ENCODE measurements around the gene MRPL54. TPM values are rescaled to one million over a fixed set of nuclear protein-coding genes. Genes with fewer than 3 reads are reported as not detected.

MRPL54 gene
- total and polyA plus RNA-seq, 2 experiments from 2014 or later = 29.7 to 89.9 TPM

DNA sequence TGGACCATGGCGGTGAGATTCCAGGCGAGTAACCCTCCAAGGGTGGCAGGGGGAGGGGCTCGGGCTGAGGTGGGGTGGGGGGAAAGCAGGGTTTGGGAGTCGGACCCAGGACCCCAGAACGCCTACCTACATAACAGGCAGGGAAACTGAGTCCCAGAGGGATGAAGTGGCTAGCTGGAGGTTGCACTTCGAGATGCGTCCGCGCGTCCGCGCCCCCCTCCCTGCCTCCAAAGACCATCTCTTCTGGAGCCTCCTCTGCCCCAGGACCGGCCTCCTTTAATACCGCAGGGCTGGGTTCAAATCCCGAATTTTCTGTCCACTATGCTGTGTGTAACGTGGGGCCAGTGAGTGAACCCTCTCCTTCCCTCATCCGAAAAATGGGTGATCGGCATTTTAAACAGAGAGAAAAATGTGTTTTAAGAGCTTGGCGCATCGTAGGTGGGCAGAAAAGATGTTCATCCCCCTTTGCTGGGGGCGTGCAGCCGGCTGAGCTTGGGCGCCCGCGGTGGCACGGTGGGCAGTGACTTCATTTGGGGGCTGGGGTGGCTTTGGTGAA lies 40.5 kb upstream of the MRPL54 start:
- H3K9me3 Mint-ChIP-seq = no peaks in the 10 kb centered on the region
- no peaks in the 10 kb centered on the region for H4K20me1 ChIP-seq (replicated peaks; ENCODE audit: insufficient read depth)
- no peaks in the 10 kb centered on the region for H3K36me3 Mint-ChIP-seq (ENCODE audit: low read depth)
- ATAC-seq = no peak
- no peak overlapping the region for H3K27ac ChIP-seq (ENCODE audit: low read depth)
- peaks cover 15% of the 10 kb centered on the region; the same call in 1 of the 2 replicates for H3K4me1 ChIP-seq (ENCODE audit: insufficient read depth)
- no peaks in the 10 kb centered on the region for H3F3A ChIP-seq (replicated peaks; ENCODE audit: low read depth)
- TF ChIP-seq CREB1 (CRISPR knock-in tag; IDR thresholded peaks at IDR 0.05; ENCODE audit: low read depth) (no peak), POLR2AphosphoS5 (IDR thresholded peaks at IDR 0.05; ENCODE audit: low read depth) (no peak), STAT1 (IDR thresholded peaks at IDR 0.05; ENCODE audit: unreplicated experiment) (no peak), JUNB (IDR thresholded peaks at IDR 0.05; ENCODE audit: unreplicated experiment) (no peak), ZNF114 (CRISPR knock-in tag; IDR thresholded peaks at IDR 0.05) (no peak), ZNF331 (CRISPR knock-in tag; IDR thresholded peaks at IDR 0.05; ENCODE audit: low read depth) (no peak), NANOG (IDR thresholded peaks at IDR 0.05; ENCODE audit: borderline replicate concordance) (no peak), EZH2 (IDR thresholded peaks at IDR 0.05; ENCODE audit: low read depth, unreplicated experiment) (no peak), EZH2phosphoT487 (IDR thresholded peaks at IDR 0.05; ENCODE audit: unreplicated experiment) (no peak)
- TF ChIP-seq, protein P1, sequence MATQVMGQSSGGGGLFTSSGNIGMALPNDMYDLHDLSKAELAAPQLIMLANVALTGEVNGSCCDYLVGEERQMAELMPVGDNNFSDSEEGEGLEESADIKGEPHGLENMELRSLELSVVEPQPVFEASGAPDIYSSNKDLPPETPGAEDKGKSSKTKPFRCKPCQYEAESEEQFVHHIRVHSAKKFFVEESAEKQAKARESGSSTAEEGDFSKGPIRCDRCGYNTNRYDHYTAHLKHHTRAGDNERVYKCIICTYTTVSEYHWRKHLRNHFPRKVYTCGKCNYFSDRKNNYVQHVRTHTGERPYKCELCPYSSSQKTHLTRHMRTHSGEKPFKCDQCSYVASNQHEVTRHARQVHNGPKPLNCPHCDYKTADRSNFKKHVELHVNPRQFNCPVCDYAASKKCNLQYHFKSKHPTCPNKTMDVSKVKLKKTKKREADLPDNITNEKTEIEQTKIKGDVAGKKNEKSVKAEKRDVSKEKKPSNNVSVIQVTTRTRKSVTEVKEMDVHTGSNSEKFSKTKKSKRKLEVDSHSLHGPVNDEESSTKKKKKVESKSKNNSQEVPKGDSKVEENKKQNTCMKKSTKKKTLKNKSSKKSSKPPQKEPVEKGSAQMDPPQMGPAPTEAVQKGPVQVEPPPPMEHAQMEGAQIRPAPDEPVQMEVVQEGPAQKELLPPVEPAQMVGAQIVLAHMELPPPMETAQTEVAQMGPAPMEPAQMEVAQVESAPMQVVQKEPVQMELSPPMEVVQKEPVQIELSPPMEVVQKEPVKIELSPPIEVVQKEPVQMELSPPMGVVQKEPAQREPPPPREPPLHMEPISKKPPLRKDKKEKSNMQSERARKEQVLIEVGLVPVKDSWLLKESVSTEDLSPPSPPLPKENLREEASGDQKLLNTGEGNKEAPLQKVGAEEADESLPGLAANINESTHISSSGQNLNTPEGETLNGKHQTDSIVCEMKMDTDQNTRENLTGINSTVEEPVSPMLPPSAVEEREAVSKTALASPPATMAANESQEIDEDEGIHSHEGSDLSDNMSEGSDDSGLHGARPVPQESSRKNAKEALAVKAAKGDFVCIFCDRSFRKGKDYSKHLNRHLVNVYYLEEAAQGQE (IDR thresholded peaks at IDR 0.05; ENCODE audit: unreplicated experiment) = no peak
- TF ChIP-seq, protein P2, sequence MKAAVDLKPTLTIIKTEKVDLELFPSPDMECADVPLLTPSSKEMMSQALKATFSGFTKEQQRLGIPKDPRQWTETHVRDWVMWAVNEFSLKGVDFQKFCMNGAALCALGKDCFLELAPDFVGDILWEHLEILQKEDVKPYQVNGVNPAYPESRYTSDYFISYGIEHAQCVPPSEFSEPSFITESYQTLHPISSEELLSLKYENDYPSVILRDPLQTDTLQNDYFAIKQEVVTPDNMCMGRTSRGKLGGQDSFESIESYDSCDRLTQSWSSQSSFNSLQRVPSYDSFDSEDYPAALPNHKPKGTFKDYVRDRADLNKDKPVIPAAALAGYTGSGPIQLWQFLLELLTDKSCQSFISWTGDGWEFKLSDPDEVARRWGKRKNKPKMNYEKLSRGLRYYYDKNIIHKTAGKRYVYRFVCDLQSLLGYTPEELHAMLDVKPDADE (IDR thresholded peaks at IDR 0.05) = no peak
- TF ChIP-seq, protein P3, sequence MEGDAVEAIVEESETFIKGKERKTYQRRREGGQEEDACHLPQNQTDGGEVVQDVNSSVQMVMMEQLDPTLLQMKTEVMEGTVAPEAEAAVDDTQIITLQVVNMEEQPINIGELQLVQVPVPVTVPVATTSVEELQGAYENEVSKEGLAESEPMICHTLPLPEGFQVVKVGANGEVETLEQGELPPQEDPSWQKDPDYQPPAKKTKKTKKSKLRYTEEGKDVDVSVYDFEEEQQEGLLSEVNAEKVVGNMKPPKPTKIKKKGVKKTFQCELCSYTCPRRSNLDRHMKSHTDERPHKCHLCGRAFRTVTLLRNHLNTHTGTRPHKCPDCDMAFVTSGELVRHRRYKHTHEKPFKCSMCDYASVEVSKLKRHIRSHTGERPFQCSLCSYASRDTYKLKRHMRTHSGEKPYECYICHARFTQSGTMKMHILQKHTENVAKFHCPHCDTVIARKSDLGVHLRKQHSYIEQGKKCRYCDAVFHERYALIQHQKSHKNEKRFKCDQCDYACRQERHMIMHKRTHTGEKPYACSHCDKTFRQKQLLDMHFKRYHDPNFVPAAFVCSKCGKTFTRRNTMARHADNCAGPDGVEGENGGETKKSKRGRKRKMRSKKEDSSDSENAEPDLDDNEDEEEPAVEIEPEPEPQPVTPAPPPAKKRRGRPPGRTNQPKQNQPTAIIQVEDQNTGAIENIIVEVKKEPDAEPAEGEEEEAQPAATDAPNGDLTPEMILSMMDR (conservative IDR thresholded peaks at IDR 0.05; ENCODE audit: low read depth in 2 of 2) = no peak
- TF ChIP-seq, protein P4, sequence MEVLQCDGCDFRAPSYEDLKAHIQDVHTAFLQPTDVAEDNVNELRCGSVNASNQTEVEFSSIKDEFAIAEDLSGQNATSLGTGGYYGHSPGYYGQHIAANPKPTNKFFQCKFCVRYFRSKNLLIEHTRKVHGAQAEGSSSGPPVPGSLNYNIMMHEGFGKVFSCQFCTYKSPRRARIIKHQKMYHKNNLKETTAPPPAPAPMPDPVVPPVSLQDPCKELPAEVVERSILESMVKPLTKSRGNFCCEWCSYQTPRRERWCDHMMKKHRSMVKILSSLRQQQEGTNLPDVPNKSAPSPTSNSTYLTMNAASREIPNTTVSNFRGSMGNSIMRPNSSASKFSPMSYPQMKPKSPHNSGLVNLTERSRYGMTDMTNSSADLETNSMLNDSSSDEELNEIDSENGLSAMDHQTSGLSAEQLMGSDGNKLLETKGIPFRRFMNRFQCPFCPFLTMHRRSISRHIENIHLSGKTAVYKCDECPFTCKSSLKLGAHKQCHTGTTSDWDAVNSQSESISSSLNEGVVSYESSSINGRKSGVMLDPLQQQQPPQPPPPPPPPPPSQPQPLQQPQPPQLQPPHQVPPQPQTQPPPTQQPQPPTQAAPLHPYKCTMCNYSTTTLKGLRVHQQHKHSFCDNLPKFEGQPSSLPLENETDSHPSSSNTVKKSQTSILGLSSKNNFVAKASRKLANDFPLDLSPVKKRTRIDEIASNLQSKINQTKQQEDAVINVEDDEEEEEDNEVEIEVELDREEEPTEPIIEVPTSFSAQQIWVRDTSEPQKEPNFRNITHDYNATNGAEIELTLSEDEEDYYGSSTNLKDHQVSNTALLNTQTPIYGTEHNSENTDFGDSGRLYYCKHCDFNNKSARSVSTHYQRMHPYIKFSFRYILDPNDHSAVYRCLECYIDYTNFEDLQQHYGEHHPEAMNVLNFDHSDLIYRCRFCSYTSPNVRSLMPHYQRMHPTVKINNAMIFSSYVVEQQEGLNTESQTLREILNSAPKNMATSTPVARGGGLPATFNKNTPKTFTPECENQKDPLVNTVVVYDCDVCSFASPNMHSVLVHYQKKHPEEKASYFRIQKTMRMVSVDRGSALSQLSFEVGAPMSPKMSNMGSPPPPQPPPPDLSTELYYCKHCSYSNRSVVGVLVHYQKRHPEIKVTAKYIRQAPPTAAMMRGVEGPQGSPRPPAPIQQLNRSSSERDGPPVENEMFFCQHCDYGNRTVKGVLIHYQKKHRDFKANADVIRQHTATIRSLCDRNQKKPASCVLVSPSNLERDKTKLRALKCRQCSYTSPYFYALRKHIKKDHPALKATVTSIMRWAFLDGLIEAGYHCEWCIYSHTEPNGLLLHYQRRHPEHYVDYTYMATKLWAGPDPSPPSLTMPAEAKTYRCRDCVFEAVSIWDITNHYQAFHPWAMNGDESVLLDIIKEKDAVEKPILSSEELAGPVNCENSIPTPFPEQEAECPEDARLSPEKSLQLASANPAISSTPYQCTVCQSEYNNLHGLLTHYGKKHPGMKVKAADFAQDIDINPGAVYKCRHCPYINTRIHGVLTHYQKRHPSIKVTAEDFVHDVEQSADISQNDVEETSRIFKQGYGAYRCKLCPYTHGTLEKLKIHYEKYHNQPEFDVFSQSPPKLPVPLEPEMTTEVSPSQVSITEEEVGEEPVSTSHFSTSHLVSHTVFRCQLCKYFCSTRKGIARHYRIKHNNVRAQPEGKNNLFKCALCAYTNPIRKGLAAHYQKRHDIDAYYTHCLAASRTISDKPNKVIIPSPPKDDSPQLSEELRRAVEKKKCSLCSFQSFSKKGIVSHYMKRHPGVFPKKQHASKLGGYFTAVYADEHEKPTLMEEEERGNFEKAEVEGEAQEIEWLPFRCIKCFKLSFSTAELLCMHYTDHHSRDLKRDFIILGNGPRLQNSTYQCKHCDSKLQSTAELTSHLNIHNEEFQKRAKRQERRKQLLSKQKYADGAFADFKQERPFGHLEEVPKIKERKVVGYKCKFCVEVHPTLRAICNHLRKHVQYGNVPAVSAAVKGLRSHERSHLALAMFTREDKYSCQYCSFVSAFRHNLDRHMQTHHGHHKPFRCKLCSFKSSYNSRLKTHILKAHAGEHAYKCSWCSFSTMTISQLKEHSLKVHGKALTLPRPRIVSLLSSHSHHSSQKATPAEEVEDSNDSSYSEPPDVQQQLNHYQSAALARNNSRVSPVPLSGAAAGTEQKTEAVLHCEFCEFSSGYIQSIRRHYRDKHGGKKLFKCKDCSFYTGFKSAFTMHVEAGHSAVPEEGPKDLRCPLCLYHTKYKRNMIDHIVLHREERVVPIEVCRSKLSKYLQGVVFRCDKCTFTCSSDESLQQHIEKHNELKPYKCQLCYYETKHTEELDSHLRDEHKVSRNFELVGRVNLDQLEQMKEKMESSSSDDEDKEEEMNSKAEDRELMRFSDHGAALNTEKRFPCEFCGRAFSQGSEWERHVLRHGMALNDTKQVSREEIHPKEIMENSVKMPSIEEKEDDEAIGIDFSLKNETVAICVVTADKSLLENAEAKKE (CRISPR knock-in tag; IDR thresholded peaks at IDR 0.05) = no peak
- no peak for DNase-seq (ENCODE audit: low spot score)
- H2AFZ ChIP-seq = peak overlapping the region; percentile 83; the same call in 1 of the 2 replicates
- H3K27me3 Mint-ChIP-seq (ENCODE audit: insufficient read depth, low read depth, poor library complexity) = peaks cover 18% of the 10 kb centered on the region
- H3K27me3 ChIP-seq (ENCODE audit: insufficient read depth) = no peaks in the 10 kb centered on the region
- no peaks in the 10 kb centered on the region for H3K9me2 ChIP-seq (ENCODE audit: insufficient read depth)
- peak overlapping the region; percentile 83 for H3K4me3 ChIP-seq
- H3K4me1 Mint-ChIP-seq = peaks cover 4% of the 10 kb centered on the region
- no peaks in the 10 kb centered on the region for H3K79me2 ChIP-seq (replicated peaks; ENCODE audit: insufficient read depth)
- H3K4me3 Mint-ChIP-seq = peak overlapping the region; percentile 77
- no peak overlapping the region for H3K27ac Mint-ChIP-seq
- H3K4me2 ChIP-seq = peak overlapping the region; percentile 97
- H3K36me3 ChIP-seq (ENCODE audit: insufficient read depth) = no peaks in the 10 kb centered on the region
